ENCODE data around the gene TTC7B.
A peak's percentile ranks its signal among the peaks of the same experiment; 100 is the strongest.

Gene TTC7B

GRCh38 chr14:90521930-90522483 lies 294.2 kb downstream of the TTC7B start:
- Mint-ChIP-seq H3K27ac (peak overlapping the region in 2 of 3 experiments; percentile 25 to 37), H3K27me3 (ENCODE audit: low read depth) (peaks cover 15% of the 10 kb centered on the region), H3K36me3 (ENCODE audit: low read depth) (no peaks in the 10 kb centered on the region), H3K4me3 (no peak overlapping the region), H3K9me3 (peaks cover 6% of the 10 kb centered on the region), H3K4me1 (peaks cover 34% of the 10 kb centered on the region)
- TF ChIP-seq CTCF (IDR thresholded peaks at IDR 0.05; ENCODE audit: unreplicated experiment in 3 of 3) = no peak

- peak overlapping the region; percentile 19 to 61 (median 55) for H3K27ac Mint-ChIP-seq
- H3K27me3 Mint-ChIP-seq (ENCODE audit: low read depth) = peaks cover 10% of the 10 kb centered on the region
- peak overlapping the region in 1 of 3 experiments; percentile 0 for H3K4me3 Mint-ChIP-seq
- H3K4me1 Mint-ChIP-seq = peaks cover 34% of the 10 kb centered on the region
- H3K9me3 Mint-ChIP-seq = no peaks in the 10 kb centered on the region
- TF ChIP-seq CTCF (IDR thresholded peaks at IDR 0.05; ENCODE audit: unreplicated experiment in 3 of 3) = no peak
- H3K36me3 Mint-ChIP-seq (ENCODE audit: low read depth) = no peaks in the 10 kb centered on the region
Observed at GRCh38 chr14:90521084-90521929, 294.9 kb downstream of the TTC7B start.

GRCh38 chr14:90520326-90520725 lies 295.9 kb downstream of the TTC7B start:
- no peaks in the 10 kb centered on the region for H3K36me3 Mint-ChIP-seq (ENCODE audit: low read depth)
- peak overlapping the region in 1 of 3 experiments; percentile 56 for H3K27ac Mint-ChIP-seq
- no peak overlapping the region for H3K4me3 Mint-ChIP-seq
- peaks cover 16% of the 10 kb centered on the region for H3K27me3 Mint-ChIP-seq (ENCODE audit: low read depth)
- peaks cover 42% of the 10 kb centered on the region for H3K4me1 Mint-ChIP-seq
- no peaks in the 10 kb centered on the region for H3K9me3 Mint-ChIP-seq
- no peak for TF ChIP-seq CTCF (IDR thresholded peaks at IDR 0.05; ENCODE audit: unreplicated experiment in 3 of 3)

GRCh38 chr14:90519262-90519920 lies 296.8 kb downstream of the TTC7B start:
- Mint-ChIP-seq H3K4me1 (peaks cover 42% of the 10 kb centered on the region), H3K36me3 (ENCODE audit: low read depth) (no peaks in the 10 kb centered on the region), H3K9me3 (no peaks in the 10 kb centered on the region), H3K4me3 (no peak overlapping the region), H3K27me3 (ENCODE audit: low read depth) (peaks cover 16% of the 10 kb centered on the region), H3K27ac (no peak overlapping the region)
- no peak for TF ChIP-seq CTCF (IDR thresholded peaks at IDR 0.05; ENCODE audit: unreplicated experiment in 3 of 3)

- Mint-ChIP-seq H3K4me3 (no peak overlapping the region), H3K4me1 (peaks cover 45% of the 10 kb centered on the region), H3K36me3 (ENCODE audit: low read depth) (no peaks in the 10 kb centered on the region), H3K27me3 (ENCODE audit: low read depth) (peaks cover 16% of the 10 kb centered on the region), H3K27ac (no peak overlapping the region), H3K9me3 (no peaks in the 10 kb centered on the region)
- TF ChIP-seq CTCF (IDR thresholded peaks at IDR 0.05; ENCODE audit: unreplicated experiment in 3 of 3) = peak in 2 of 3 experiments; percentile 24 to 27
Observed at GRCh38 chr14:90518941-90519256, 297.3 kb downstream of the TTC7B start.

All from nephron (organoid).